GM19463 (cell line): Measurements from ENCODE around the gene KCNN3.

Experiments
- ATAC-seq: cut with Tn5 transposase; IDR thresholded peaks from one replicate; pipeline ENCODE4 v1.9.1; 2021; ENCODE audit warnings: mild to moderate bottlenecking, moderate library complexity; ENCODE audit not compliant: unreplicated experiment

KCNN3 gene

GRCh38 chr1:154797175-154797574 lies 72.9 kb downstream of the KCNN3 start:
- ATAC-seq = no peak

- no peak for ATAC-seq
Observed at GRCh38 chr1:154796303-154796892, 73.7 kb downstream of the KCNN3 start.

GRCh38 chr1:154794608-154795007 lies 75.5 kb downstream of the KCNN3 start:
- no peak for ATAC-seq

- ATAC-seq = no peak
Observed at GRCh38 chr1:154793685-154794084, 76.4 kb downstream of the KCNN3 start.

GRCh38 chr1:154792899-154793298 lies 77.2 kb downstream of the KCNN3 start:
- ATAC-seq = no peak

GRCh38 chr1:154791292-154792166 lies 78.6 kb downstream of the KCNN3 start:
- peak; percentile 88 for ATAC-seq

GRCh38 chr1:154788886-154789285 lies 81.2 kb downstream of the KCNN3 start:
- no peak for ATAC-seq

- ATAC-seq = no peak
Observed at GRCh38 chr1:154788110-154788870, 81.8 kb downstream of the KCNN3 start.

- no peak for ATAC-seq
Observed at GRCh38 chr1:154786804-154787570, 83.1 kb downstream of the KCNN3 start.

- ATAC-seq = peak; percentile 90
Observed at GRCh38 chr1:154784924-154785531, 85.1 kb downstream of the KCNN3 start.

GRCh38 chr1:154784416-154784815 lies 85.7 kb downstream of the KCNN3 start:
- ATAC-seq = no peak

- ATAC-seq = no peak
Observed at GRCh38 chr1:154783976-154784375, 86.1 kb downstream of the KCNN3 start.

GRCh38 chr1:154780541-154780940 lies 89.5 kb downstream of the KCNN3 start:
- ATAC-seq = no peak

- no peak for ATAC-seq
Observed at GRCh38 chr1:154779551-154780189, 90.4 kb downstream of the KCNN3 start.

- no peak for ATAC-seq
Observed at GRCh38 chr1:154778944-154779343, 91.1 kb downstream of the KCNN3 start.

- no peak for ATAC-seq
Observed at GRCh38 chr1:154778275-154778674, 91.8 kb downstream of the KCNN3 start.

GRCh38 chr1:154777781-154778180 lies 92.3 kb downstream of the KCNN3 start:
- no peak for ATAC-seq

- ATAC-seq = no peak
Observed at GRCh38 chr1:154777154-154777553, 92.9 kb downstream of the KCNN3 start.

GRCh38 chr1:154775621-154776605 lies 94.2 kb downstream of the KCNN3 start:
- ATAC-seq = no peak
